OCI-LY1 (cell line): Measurements from ENCODE around the gene DNMT3A.

Source experiments
- EZH2 ChIP-seq: fragments of 200-600 bp; sonication (generic), shearing (Covaris generic); IDR thresholded peaks from 2 replicates; pipeline ENCODE4 v1.8.0; 2017; ENCODE audit warnings: borderline replicate concordance, mixed run types, mild to moderate bottlenecking, antibody characterized with exemption, low read length, moderate library complexity, mixed read lengths
- TF ChIP-seq, protein P1 (sequence below): fragments of 200-600 bp; sonication (generic), shearing (Covaris generic); IDR thresholded peaks from 2 replicates; pipeline ENCODE4 v1.5.1; 2017; ENCODE audit warnings: mild to moderate bottlenecking, antibody characterized with exemption, low read length, moderate library complexity, mixed read lengths

- TF ChIP-seq, protein P1, sequence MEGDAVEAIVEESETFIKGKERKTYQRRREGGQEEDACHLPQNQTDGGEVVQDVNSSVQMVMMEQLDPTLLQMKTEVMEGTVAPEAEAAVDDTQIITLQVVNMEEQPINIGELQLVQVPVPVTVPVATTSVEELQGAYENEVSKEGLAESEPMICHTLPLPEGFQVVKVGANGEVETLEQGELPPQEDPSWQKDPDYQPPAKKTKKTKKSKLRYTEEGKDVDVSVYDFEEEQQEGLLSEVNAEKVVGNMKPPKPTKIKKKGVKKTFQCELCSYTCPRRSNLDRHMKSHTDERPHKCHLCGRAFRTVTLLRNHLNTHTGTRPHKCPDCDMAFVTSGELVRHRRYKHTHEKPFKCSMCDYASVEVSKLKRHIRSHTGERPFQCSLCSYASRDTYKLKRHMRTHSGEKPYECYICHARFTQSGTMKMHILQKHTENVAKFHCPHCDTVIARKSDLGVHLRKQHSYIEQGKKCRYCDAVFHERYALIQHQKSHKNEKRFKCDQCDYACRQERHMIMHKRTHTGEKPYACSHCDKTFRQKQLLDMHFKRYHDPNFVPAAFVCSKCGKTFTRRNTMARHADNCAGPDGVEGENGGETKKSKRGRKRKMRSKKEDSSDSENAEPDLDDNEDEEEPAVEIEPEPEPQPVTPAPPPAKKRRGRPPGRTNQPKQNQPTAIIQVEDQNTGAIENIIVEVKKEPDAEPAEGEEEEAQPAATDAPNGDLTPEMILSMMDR: no peak
- TF ChIP-seq EZH2: no peak
These were observed 45.5 kb upstream of the DNMT3A start for GRCh38 chr2:25386971-25387875.
